ENCODE measurements around the gene NDST1. TPM values are rescaled to one million over a fixed set of nuclear protein-coding genes. Genes with fewer than 3 reads are reported as not detected.

NDST1 gene
- polyA plus RNA-seq, 1 donor (not counting 4 experiments of a cell fraction or from before 2014, with no cell fraction given): 24.9 TPM

- H2AFZ ChIP-seq (ENCODE audit: control insufficient read depth, low read length): no peak overlapping the region
- peak overlapping the region; percentile 24 to 56 (median 53) for H3K4me3 ChIP-seq (ENCODE audit: control insufficient read depth in 2 of 3, extremely low read depth in 1 of 3, insufficient read depth in 2 of 3, low read depth in 1 of 3, low read length in 3 of 3)
- dilution Hi-C loops (cut with MboI; ENCODE audit: extremely low pct_ligation_motif_present, low sequenced_read_pairs): no loop called here
These were observed 92.1 kb downstream of the NDST1 start for GRCh38 chr5:150599917-150600511.

GRCh38 chr5:150600616-150601490 is 92.9 kb downstream of the NDST1 start:
- FAIRE-seq (no peak), DNase-seq (ENCODE audit: low read depth, low spot score) (no peak)
- H3K36me3 ChIP-seq (ENCODE audit: control insufficient read depth in 2 of 2, extremely low read depth in 1 of 2, insufficient read depth in 2 of 2, low read length in 2 of 2): no peaks in the 10 kb centered on the region
- H2AFZ ChIP-seq (ENCODE audit: control insufficient read depth, low read length): peak overlapping the region; percentile 70
- no peaks in the 10 kb centered on the region for H3K9me1 ChIP-seq (ENCODE audit: control insufficient read depth, extremely low read depth, insufficient read depth, low read length)
- H3K79me2 ChIP-seq (ENCODE audit: control insufficient read depth, insufficient read depth, low read length): no peaks in the 10 kb centered on the region
- no peak for TF ChIP-seq CTCF (optimal IDR thresholded peaks at IDR 0.05 in 1 of 3, IDR thresholded peaks at IDR 0.05 in 1 of 3, conservative IDR thresholded peaks at IDR 0.05 in 1 of 3; ENCODE audit: extremely low read depth in 1 of 3, insufficient read depth in 2 of 3, low read length in 3 of 3)
- TF ChIP-seq EZH2 (IDR thresholded peaks at IDR 0.05; ENCODE audit: low read length): no peak
- peak overlapping the region; percentile 77 for H3K4me2 ChIP-seq (ENCODE audit: control insufficient read depth, extremely low read depth, insufficient read depth, low read depth, low read length)
- peak overlapping the region; percentile 94 for H3K9ac ChIP-seq (ENCODE audit: control insufficient read depth, extremely low read depth, insufficient read depth, low read length)
- H3K27ac ChIP-seq (ENCODE audit: control insufficient read depth, insufficient read depth, low read length): peak overlapping the region; percentile 93
- no peaks in the 10 kb centered on the region for H4K20me1 ChIP-seq (ENCODE audit: control insufficient read depth, extremely low read depth, insufficient read depth, low read length)
- peaks cover 38% of the 10 kb centered on the region for H3K4me1 ChIP-seq (ENCODE audit: control insufficient read depth, extremely low read depth, insufficient read depth, low read length)
- no peaks in the 10 kb centered on the region for H3K9me3 ChIP-seq (ENCODE audit: control insufficient read depth, low read depth, low read length)
- dilution Hi-C loops (cut with MboI; ENCODE audit: extremely low pct_ligation_motif_present, low sequenced_read_pairs): no loop called here
- H3K27me3 ChIP-seq (ENCODE audit: control insufficient read depth, extremely low read depth, insufficient read depth, low read length): no peaks in the 10 kb centered on the region
- H3K4me3 ChIP-seq (ENCODE audit: control insufficient read depth in 2 of 3, extremely low read depth in 1 of 3, insufficient read depth in 2 of 3, low read depth in 1 of 3, low read length in 3 of 3): peak overlapping the region; percentile 24 to 56 (median 53)

More at GRCh38 chr5:150599917-150600511, 92.1 kb downstream of the NDST1 start:
- peak; percentile 80 for DNase-seq (ENCODE audit: low read depth, low spot score)
- Histone ChIP-seq H3K9me3 (ENCODE audit: control insufficient read depth, low read depth, low read length) (no peaks in the 10 kb centered on the region), H3K4me1 (ENCODE audit: control insufficient read depth, extremely low read depth, insufficient read depth, low read length) (peaks cover 38% of the 10 kb centered on the region), H3K79me2 (ENCODE audit: control insufficient read depth, insufficient read depth, low read length) (no peaks in the 10 kb centered on the region), H3K27ac (ENCODE audit: control insufficient read depth, insufficient read depth, low read length) (peak overlapping the region; percentile 93), H3K9ac (ENCODE audit: control insufficient read depth, extremely low read depth, insufficient read depth, low read length) (peak overlapping the region; percentile 94), H3K9me1 (ENCODE audit: control insufficient read depth, extremely low read depth, insufficient read depth, low read length) (no peaks in the 10 kb centered on the region), H3K36me3 (ENCODE audit: control insufficient read depth in 2 of 2, extremely low read depth in 1 of 2, insufficient read depth in 2 of 2, low read length in 2 of 2) (no peaks in the 10 kb centered on the region), H3K27me3 (ENCODE audit: control insufficient read depth, extremely low read depth, insufficient read depth, low read length) (no peaks in the 10 kb centered on the region), H4K20me1 (ENCODE audit: control insufficient read depth, extremely low read depth, insufficient read depth, low read length) (no peaks in the 10 kb centered on the region), H3K4me2 (ENCODE audit: control insufficient read depth, extremely low read depth, insufficient read depth, low read depth, low read length) (peak overlapping the region; percentile 77)
- TF ChIP-seq CTCF (optimal IDR thresholded peaks at IDR 0.05 in 1 of 3, IDR thresholded peaks at IDR 0.05 in 1 of 3, conservative IDR thresholded peaks at IDR 0.05 in 1 of 3; ENCODE audit: extremely low read depth in 1 of 3, insufficient read depth in 2 of 3, low read length in 3 of 3): no peak
- TF ChIP-seq EZH2 (IDR thresholded peaks at IDR 0.05; ENCODE audit: low read length): no peak
- peak; percentile 96 for FAIRE-seq
